Activated gamma-delta T cell (primary cell): Measurements from ENCODE around the gene UBE2D1.
A peak's percentile ranks its signal among the peaks of the same experiment; 100 is the strongest.

Experiments used
- DNase-seq: peaks from one replicate; lab custom pipeline; 2025; lab: John Stamatoyannopoulos, UW
- total RNA-seq, 2 donors: gene quantifications; one replicate each; lab custom pipeline; 2026; lab: John Stamatoyannopoulos, UW

UBE2D1 gene
- total RNA-seq: 13.8 to 14.4 reads per million in 2 donors

DNA sequence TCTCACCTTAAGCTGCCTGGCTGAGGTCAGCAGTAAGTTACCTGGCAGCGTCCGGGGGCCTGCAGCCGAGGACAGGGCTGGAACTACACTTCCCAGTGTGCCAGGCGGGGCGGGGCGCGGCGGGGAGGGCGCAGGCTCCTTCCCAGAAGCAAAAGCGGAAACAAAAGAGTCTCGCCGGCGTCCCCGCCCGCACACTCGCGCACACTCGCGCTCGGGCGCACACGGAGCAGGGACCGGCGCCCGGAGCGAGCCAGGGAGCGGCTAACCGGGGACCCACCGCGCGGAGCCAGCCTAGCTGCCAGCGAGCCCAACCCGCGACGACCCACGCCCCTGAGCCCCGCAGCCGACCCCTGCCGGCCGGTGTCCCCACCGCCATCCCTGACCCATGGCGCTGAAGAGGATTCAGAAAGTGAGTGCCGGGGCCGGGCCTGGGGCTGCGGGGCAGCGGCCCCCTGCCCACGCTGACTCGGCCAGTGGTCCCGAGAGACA is at the start of gene UBE2D1:
TSS of gene UBE2D1 (plus strand) at position 190 of the 489 bp plus-strand sequence. CDS start at position 386, 196 bp downstream.
- DNase-seq: peak; percentile 60

DNA sequence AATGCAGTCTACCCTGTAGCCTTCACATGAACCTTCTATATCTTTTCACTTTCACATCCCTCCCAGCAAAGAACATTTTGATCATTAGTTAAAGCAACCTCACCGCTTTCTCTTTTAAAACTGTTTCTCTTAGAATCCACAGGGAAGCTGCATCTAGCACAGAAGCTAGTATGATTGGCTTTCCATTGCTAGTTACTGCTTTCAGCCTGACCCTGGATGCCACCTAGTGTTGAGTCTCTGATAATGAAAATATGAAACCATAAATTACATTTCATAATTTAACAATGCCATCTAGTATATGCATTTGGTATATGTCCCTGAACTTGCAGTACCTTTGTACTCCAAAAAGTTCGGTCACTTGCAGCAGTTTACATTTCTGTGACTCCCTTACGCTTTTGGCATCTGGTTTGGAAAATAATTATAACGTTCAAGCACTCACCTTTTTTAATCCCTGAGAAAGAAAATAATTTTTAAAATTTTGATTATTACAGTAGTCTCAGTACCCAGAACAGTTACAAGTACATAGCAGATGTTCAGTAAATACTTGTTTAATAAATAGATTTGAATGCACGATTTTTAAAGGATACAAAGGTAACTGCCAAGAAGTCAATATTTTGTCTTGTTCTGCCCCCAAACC is 43.1 kb upstream of the UBE2D1 start:
- no peak for DNase-seq

DNA sequence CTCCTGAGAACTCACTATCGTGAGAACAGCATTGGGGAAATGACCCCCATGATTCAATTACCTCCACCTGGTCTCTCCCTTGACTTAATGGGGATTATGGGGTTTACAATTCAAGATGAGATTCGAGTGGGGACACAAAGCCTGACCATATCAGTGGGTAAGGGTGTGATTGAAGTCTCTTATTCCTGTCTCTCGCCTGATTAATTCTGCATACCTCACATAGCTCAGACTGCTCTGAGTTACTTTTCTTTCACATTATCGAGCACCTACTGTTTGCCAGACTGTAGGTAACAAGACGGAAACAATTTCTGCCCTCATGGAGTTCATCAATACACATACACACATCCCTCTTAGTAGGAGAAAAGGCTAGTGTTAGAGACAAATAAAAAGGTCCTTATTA is 40.8 kb upstream of the UBE2D1 start:
- DNase-seq: no peak

DNA sequence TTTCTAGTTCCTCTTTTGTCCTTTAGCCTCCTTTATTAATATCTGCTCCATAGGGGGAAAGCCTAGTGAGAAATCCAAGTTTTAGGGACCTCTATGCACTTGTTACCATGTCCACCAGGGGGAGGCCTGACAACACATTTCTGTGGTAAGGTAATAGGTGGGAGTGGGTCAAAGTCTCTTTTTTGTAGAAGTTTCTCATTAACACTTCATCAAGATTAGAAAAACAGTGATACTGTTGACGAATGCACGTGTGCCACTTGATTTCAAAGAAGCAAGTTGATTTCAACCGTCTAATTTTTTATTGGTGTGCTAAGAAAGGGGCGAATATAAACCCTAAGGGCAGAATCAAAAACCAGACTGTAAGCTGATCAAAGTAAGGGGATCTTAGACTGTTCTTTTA is 35.2 kb upstream of the UBE2D1 start:
- DNase-seq: no peak

DNA sequence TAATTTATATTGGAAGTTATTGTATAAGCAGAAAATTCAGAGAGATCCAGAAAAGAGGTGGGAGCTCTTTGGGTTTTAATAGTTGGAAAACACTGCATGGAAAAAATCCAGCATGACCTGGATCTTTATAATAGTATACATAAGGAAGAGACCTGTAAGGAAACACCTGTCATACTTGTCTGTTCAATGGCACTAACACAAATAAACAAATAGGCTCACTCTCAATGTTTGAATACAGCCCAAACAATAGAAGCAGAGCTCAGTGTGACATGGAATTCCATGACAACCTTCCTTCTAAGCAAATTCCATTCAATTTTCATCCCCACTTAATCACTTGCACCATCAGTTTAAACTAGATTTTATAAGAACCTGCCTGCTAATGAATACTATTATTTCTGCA is 34.1 kb upstream of the UBE2D1 start:
- no peak for DNase-seq

DNA sequence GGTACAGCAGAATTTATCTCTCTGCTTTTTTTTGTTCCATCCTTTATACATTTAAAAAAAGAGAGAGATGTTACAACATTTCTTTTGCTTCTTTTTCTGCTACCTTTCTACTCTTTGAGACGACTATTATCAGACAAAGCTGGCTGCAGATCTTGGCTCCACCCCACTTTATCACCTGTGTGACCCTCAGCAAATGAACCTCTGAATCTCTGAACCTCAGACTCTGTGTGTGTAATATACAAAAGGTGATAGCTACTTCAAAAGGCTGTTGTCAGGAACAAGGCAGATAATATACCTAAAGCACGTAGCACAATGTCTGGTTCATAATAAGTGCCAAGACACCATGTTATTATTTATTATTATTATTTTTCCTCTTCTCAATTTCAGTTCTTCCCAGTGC is 32.6 kb upstream of the UBE2D1 start:
- DNase-seq: no peak

DNA sequence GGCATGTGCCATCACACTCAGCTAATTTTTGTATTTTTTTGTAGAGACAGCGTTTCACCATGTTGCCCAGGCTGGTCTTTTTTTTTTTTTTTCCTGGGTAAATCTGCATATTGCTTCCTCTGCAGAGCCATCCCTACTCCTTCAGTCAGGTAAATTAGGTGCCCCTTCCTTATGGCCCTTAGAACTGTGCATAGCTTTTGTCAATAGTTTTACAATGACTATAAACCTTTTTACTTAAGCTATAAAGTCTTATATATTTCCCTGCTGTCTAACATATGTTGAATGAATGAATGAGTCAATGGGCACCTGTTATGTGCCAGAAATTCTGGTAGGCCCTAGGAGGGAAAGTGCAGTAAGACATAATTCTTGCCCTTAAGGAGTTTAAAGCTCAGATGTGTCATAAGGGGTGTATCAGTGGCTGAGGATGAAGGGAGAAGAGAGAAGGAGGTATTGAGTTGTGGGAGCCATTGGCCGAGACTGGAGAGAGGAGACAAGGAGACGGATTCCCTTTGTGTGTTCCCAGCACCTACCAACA is 30.6 kb upstream of the UBE2D1 start:
- DNase-seq: no peak

DNA sequence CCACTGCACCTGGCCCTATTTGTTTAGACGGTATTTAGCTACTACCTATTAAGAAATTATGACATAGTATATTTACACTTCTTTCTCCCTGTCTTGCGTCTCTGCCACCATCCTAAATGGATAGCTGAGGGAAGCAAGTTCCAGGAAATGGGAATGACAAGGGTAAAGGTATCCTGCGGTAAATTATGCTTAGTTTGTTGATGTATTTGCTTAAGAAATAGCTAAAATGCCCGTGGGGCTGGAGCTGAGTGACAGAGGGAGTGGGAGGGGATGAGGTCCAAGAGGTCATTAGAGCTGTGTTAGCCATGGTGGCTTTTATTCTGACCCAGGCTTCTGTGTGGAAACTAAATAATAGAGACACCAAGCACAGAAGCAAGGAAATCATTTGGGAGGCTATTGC is 29.0 kb upstream of the UBE2D1 start:
- DNase-seq: no peak

DNA sequence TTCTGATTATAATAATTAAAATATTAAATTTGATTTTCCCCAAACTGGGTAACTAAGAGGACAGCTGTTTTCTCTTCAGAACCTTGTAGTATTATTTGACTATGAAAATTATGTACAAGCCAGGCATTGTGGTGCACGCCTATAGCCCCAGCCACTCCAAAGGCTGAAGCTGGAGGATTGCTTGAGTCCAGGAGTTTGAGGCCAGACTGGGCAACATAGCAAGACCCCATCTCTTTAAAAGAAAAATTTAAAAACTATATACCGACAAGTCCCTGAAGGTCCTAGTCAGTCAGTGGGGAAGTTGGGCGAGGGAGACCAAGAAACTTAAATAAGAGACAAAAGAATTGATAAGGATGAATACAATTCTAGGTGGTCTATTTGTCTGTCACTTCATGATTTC is 27.1 kb upstream of the UBE2D1 start:
- DNase-seq: no peak

DNA sequence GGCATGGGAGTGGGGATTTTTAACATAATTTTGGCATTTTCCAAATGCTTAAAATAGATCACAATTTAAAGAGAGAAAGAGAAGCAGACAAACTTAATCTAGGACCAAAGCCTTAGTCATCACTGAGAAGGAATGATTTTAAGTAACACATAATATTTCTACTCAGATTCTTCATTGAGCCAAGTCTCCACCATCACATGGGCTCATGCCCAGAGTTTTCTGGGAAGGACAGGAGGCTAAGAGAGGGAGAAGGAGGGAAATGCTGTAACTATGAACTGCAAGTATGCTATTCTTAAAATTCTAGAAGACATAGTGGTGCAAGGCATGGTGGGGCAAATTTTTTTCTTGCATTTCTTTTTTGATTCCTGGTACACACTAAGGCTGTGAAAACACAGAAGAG is 23.8 kb upstream of the UBE2D1 start:
- no peak for DNase-seq

DNA sequence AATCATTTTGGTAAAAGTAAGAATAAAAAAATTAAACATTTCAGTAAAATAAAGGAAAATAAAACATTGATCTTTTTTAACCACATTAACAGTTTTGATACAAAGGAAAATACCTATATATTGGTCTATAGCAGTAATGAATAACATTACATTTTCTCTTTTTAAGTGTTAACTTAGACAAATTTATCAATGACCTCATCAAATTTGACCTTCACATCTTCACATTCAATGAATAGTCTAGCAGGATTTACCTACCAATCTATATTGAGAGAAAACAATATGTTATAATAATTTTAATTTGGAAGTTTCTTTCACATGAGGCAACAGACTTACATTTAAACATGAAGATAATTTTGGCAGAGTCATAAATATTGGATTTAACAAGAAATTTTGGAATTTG is 17.9 kb upstream of the UBE2D1 start:
- no peak for DNase-seq

DNA sequence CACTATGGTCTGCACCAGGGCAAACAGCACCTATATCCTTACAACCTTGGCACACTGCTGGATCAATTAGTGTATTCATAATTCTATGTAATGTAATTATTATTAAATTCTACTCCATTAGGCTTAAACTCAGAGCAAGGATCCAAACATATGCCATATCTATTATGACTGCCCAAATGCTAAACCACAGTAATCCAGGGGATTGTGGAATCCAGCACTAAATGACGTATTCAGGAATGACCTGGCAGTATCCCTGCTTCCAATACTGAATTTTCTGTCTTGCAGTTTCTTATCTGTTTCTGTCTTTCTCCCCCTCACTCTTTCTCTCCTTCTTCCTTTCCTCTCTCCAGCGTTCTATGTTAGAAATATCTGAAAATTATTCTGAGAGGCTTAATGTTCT is 16.5 kb upstream of the UBE2D1 start:
- no peak for DNase-seq

DNA sequence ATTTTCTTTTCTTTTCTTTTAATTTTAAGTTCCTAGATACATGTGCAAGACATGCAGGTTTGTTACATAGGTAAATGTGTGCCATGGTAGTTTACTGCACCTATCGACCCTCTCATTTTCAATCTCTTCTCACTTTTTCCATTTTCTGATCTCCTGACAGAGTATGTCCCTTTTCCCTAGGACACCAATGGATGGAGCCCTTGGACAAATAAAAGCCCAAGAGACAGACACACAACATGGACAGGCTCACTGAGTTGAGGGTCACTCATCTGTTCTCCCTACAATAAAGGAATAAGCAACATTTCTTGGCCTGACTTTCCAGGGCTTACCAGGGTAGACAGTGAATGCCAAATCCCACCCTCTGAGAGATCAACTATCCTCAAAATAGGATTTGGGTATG is 15.2 kb upstream of the UBE2D1 start:
- no peak for DNase-seq

DNA sequence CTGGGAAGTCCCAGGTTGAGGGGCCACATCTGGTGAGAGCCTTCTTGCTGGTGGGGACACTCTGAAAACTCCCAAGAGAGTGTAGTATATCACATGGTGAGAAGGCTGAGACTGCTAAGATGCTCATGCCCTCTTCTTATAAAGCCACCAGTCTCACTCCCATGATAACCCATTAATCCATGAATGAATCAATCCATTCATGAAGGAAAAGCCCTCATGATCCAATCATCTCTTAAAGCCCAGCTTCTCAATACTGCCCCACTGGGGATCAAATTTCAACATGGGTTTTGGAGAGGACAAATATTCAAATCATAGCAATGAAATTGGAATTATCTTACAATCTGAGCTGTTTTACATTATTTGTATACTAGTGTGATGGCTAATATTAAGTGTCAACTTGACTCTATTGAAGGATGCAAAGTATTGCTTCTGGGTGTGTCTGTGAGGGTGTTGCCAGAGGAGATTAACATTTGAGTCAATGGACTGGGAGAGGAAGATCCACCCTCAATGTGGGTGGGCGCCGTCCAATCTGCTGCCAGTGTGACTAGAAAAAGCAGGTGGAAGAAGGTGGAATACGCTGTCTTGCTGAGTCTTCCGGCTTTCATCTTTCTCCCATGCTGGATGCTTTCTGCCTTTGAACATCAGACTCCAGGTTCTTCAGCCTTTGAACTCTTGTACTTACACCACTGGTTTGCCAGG is 14.3 kb upstream of the UBE2D1 start:
- no peak for DNase-seq

DNA sequence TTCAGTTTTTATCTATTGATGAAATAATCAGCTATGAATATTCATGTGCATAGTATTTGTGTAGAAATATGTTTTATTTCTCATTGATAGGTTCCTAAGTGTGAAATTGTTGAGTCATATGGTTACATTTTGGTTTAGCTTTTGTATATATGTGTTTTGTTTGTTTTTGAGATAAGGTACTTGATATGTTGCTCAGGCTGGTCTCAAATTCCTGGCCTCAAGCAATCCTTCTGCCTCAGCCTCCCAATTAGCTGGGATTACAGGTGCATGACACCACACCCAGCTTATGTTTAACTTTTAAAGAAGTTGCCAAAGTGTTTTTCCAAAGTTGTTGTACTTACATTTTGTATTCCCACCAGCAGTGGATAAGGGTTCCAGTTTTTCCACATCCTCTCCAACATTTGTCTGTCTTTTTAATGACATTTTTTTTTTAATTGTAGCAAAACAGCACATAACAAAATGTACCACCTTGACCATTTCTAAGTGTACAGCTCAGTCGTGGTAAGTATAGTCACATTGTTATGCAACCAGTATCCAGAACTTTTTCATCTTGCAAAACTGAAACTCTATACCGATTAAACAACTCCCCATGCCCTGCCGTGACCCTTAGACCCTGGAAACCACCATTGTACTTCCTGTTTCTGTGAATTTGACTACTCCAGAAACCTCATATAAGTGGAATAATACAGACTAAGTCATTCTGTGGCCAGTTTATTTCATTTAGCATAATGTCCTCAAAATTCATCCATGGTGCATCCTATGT is 12.6 kb upstream of the UBE2D1 start:
- DNase-seq: no peak

DNA sequence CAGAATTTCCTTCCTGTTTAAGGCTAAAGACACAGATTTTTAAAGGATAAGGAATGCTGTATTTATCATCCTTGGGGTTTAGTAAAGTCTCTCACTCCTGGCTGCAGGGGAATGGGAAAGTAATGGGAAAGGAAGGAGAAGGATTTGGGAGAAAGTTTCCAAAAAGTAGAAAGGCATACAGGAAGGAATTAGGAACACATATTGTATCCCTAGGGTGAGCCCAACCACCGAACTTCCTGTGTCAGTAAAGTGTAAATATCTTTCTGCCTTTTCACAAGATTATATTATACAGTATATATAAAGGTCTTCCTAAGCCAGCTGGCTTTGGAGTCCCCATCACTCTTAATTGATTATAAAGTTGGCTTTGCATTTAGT is 12.0 kb upstream of the UBE2D1 start:
- no peak for DNase-seq

DNA sequence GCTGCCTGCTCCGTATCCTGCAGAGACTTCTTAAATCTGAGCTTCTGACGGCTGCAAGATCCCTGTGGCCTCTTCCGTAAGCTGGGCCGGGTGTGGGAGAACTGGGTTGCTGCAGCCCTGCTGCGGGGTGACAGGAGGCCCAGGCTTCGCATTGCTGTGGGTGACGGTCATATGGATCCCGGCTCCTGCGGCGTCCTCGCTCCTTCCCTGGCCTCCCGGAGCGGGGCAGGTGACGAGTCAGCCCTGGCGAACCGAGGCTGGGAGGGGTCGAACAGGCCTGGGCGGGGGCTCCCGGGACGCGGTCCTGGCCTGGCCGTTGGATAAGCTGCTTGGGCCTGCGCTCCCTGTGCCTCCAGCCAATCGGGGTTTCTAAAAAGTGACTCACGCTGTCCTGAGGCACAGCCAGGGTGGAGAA is 7.8 kb upstream of the UBE2D1 start:
- no peak for DNase-seq

DNA sequence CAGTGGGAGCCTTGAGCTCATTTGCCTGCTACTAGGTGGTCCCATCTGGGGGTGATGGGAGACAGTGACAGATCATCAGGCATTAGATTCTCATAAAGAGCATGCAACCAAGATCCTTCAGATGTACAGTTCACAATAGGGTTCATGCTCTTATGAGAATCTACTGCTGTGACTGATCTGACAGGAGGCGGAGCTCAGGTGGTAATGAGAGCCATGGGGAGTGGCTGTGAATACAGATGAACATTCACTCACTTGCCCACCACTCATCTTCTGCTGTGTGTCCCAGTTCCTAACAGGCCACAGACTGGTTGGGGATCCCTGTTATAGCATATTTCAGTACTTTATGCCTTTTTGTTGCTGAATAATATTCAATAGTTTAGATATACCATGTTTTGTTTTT is 6.6 kb upstream of the UBE2D1 start:
- no peak for DNase-seq

DNA sequence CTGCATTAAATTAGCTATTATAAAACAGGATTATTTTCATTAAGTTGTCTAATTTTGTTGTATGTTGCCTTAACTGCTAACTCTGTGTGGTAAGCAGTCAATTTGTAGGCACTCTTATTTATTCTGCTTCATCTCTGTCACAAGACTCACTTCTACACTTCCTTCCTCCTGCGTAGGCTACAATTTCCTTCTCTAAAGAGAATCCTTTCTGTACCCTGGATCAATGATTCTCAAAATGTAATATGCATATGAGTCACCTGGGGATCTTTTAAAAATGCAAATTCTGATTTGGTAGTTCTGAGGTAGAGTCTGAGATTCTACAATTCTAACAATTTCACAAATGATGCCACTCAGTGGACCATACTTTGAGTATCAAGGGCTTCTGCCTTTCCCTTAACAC is 4.4 kb upstream of the UBE2D1 start:
- no peak for DNase-seq

DNA sequence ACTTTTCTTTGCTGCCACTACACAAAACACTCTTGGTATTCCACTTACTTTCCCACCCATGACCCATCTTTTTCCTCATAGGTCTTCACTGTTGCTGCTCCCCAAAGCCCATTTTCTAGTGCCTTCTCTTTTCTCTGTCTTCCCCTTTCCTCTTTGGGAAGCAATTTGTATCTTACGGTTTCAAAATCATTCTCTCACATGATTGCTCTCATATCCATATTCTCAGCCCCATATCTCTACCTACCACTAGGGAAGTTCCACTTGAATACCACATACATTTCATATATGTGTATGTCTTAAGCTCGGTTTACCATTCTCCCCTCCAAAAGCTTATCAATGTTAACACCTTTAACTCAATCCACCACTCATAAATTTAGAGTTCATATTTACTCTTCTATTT is 3.2 kb upstream of the UBE2D1 start:
- DNase-seq: no peak

DNA sequence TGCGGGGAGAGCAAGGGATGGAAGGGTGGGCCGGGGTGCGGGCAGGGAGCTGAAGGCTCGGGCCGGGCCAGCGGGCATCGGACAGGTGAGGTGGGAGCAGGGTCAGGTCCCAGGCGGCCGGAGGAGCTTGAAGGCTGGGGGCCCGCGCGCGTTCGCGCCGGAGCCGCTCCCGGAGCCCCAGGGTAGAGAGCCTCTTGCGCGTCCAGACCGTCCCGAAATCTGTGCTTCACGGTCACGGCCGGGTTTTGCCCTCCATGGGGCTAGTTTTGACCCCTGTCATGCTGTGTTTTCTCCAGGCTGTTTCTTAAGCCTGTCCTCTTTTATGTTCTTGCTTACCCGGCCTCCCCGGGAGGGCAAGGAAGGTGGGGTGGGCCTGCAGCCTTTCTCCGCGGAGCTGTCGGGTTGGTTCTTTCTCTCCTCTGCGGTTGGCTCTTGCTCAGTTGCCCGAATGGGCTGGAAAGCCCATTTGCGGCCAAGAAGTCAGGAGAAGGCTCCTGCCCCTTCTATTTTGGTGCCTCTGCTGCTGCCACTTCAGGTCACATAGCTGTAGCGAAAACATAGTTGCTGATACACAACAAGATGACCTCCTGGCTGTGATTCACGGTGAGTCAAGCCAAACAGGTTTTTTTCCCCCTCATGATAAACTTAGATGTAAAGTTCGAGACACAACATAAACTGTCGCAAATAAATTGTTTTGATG is 650 bp downstream of the UBE2D1 start:
- DNase-seq: no peak

DNA sequence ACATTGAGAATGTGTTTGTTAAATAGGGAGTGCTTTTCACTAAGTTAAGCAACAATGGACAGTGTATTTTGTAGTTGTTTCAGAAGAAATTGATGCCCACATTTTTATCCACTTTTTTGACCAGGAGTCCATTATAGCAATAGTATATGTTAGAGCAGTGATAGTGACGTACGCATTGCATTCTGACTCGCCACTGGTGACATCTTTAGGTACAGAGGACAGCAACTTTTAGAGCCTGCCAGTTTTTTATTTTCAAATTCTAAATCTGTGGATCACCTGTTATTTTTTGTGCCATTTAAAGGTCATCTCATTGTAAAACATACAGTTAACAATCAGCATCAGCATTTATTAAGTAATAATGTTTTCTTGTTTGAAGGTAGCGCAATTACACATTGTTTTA is 1.4 kb downstream of the UBE2D1 start:
- no peak for DNase-seq
